Measurements from ENCODE around the gene PEA15. TPM values are rescaled to one million over a fixed set of nuclear protein-coding genes. Genes with fewer than 3 reads are reported as not detected.

Gene PEA15
- total RNA-seq, 1 donor from 2014 or later, result 175 TPM

DNA sequence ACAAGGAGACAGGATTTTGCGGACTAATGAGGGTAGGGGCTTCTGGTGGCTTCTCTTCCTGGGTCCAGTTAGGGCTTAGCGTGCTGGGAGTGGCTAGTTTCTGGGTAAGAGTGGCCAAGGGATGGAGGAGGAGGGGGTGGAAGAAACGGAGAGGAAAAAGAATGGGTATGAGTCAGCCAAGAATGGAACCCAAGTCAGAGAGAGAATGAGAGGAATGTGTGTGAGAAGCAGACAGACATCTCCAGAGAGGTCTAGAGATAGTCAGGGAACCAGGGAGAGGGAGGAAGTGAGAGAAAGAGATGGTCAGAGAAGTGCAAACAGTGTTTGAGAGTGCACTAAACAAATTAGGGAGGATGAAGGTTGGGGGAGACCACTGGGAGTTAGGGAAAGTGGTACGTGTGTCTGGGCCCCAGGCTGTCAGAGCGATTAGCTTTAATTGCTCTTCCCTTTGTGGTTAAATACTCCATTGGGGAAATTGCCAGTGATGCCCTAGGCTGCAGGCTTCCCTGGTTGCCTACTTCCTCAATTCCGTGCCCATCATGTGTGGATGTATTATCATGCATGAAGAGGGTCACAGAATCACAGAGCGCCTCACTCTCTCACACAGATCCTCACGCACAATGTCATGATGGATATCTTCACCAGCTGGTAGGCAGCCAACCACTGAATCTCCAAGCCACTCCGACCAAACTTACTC is 1.4 kb downstream of the PEA15 start:
- peaks cover 27% of the 10 kb centered on the region for H3K36me3 ChIP-seq
- intact Hi-C loops (cut with DNase I), result no loop called here
- H3K27ac ChIP-seq, result peak overlapping the region; percentile 93
- no peak for TF ChIP-seq CTCF (IDR thresholded peaks at IDR 0.05)
- peaks cover 55% of the 10 kb centered on the region for H3K4me1 ChIP-seq
- ATAC-seq (no peak), DNase-seq (no peak)
- H3K27me3 ChIP-seq, result no peaks in the 10 kb centered on the region
- H3K9me3 ChIP-seq, result no peaks in the 10 kb centered on the region
- peak overlapping the region; percentile 93 for H3K4me3 ChIP-seq

- ATAC-seq (no peak), DNase-seq (no peak)
- no peak overlapping the region for H3K4me3 ChIP-seq
- peaks cover 55% of the 10 kb centered on the region for H3K4me1 ChIP-seq
- intact Hi-C loops (cut with DNase I), result no loop called here
- no peak for TF ChIP-seq CTCF (IDR thresholded peaks at IDR 0.05)
- peaks cover 33% of the 10 kb centered on the region for H3K36me3 ChIP-seq
- H3K27me3 ChIP-seq, result no peaks in the 10 kb centered on the region
- H3K9me3 ChIP-seq, result no peaks in the 10 kb centered on the region
- H3K27ac ChIP-seq, result peak overlapping the region; percentile 93
Observed at GRCh38 chr1:160207118-160207650, 2.0 kb downstream of the PEA15 start.

- intact Hi-C loops (cut with DNase I), result no loop called here
- H3K4me3 ChIP-seq, result no peak overlapping the region
Observed at GRCh38 chr1:160207771-160208556, 2.8 kb downstream of the PEA15 start.

GRCh38 chr1:160208557-160209320 is 3.6 kb downstream of the PEA15 start:
- ATAC-seq (no peak), DNase-seq (no peak)
- Histone ChIP-seq H3K27ac (peak overlapping the region; percentile 68), H3K4me1 (peaks cover 55% of the 10 kb centered on the region), H3K9me3 (no peaks in the 10 kb centered on the region), H3K4me3 (no peak overlapping the region), H3K27me3 (no peaks in the 10 kb centered on the region), H3K36me3 (peaks cover 48% of the 10 kb centered on the region)
- no peak for TF ChIP-seq CTCF (IDR thresholded peaks at IDR 0.05)
- intact Hi-C loops (cut with DNase I), result no loop called here

More at GRCh38 chr1:160207771-160208556, 2.8 kb downstream of the PEA15 start:
- DNase-seq (no peak), ATAC-seq (no peak)
- Histone ChIP-seq H3K27ac (peak overlapping the region; percentile 68), H3K36me3 (peaks cover 41% of the 10 kb centered on the region), H3K27me3 (no peaks in the 10 kb centered on the region), H3K9me3 (no peaks in the 10 kb centered on the region), H3K4me1 (peaks cover 55% of the 10 kb centered on the region)
- TF ChIP-seq CTCF (IDR thresholded peaks at IDR 0.05), result no peak

DNA sequence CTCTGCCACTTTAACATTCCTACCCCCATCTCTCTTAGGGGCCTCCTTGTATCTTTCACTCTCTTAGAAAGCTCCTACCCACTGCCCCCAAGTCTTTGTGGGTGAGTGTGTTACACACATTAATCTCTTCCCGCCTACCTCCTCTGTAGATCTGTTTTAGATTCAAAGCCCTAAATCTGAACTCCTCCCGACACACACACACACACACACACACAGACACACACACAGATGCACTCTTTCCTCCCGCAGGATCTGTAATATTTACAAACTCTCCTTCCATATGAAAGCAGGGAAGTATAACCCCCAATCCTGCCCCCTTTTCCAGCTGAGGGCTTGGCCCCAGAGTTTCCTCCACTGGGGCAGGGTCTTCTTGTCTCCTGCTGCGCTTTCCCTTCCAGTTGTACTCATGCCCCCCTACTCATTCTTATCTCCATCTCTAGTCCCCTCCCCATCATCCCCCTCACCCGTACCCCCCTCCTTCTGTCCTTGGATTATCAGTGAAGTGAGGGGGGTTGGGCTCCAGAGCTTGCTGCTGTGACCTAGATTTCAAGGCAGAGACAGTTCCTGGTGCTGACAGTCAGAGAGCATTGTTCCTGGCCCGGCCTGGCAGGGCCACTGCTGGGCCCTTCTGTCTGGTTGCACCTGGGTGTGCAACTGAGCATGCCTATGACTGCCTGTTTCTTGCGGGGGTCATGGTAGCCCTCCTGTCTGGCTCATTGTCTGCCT is 4.3 kb downstream of the PEA15 start:
- Histone ChIP-seq H3K4me3 (no peak overlapping the region), H3K36me3 (peaks cover 56% of the 10 kb centered on the region), H3K27me3 (no peaks in the 10 kb centered on the region), H3K27ac (peak overlapping the region; percentile 68), H3K9me3 (no peaks in the 10 kb centered on the region), H3K4me1 (peaks cover 50% of the 10 kb centered on the region)
- ATAC-seq, result no peak
- no peak for TF ChIP-seq CTCF (IDR thresholded peaks at IDR 0.05)
- no peak for DNase-seq
- intact Hi-C loops (cut with DNase I), result no loop called here
